SIG-M5 treated with dmso at 0.1 percent for 504 hours (cell line): ENCODE results near the gene ATL1.
"Not testable (repeated sequence)": the region's sequence is repeated elsewhere in the genome, so short reads cannot be mapped to it uniquely, and the experiment has no call there.

Experiments used
- DNase-seq: peaks from one replicate; lab custom pipeline; 2025; ENCODE audit not compliant: unreplicated experiment; lab: John Stamatoyannopoulos, UW

The ATL1 gene

DNA sequence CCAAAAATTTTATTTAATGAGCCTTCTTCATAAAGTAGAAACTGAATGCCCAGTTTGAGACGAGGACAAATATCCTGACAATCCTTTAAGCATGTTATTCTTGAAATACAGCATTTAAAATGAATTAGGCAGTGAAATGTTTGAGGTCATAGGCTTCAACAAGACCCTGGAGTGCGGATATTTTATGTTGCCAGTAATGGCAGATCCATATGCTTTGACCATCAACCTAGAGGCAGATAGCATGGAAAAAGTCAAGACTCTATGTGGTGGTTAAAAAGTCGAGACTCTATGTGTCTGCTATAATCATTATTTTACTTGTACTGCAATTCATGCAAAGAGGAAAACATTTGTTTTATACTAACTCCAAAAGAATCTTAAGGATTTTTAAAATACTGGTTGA lies 25.5 kb upstream of the ATL1 start:
- no peak for DNase-seq

DNA sequence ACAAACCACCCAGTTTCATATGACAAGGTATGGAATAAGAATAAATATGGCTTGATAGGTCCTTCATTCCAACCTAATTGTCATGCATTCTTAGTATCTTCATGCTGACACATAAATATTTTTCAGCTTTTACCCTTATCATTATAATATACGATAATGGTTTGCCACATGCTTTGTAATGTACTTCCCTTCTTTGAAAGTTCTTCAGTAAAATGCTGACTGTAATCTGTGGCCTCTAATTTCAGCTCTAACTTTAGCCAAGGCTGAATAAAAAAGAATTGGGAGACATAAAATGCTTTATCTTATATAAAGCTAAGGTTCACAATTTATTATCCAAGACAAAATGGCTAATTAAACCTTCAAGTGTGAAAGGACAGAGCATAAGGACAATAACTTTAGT lies 24.9 kb upstream of the ATL1 start:
- no peak for DNase-seq

DNA sequence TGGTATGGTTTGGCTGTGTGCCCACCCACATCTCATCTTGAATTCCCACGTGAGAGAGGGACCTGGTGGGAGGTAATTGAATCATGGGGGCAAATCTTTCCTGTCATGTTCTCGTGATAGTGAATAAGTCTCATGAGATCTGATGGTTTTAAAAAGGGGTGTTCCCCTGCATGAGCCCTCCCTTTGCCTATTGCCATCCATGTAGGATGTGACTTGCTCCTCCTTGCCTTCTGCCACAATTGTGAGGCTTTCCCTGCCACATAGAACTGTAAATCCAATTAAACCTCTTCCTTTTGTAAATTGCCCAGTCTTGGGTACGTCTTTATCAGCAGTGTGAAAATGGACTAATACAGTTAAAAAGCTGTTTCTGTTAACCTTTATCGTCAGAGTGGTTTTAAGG lies 21.9 kb upstream of the ATL1 start:
- DNase-seq: not testable (repeated sequence)

DNA sequence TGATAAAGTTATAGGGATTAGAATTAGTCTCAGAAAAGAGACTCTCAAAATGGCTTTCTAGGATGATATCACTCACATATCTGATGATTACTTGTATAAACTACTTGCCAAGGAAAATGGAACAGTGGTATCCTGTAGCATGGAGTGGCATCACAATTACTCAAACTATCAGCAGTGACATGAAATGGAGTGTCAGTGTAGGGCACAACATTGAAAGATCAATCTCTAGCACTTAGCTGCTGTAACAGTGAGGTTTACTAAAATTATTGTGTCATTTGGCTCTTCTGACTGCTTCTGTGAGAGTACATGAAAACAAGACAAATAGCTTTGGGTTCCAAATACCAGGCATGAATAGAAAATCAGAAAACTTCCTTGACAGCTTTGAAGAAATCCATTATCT lies 20.9 kb upstream of the ATL1 start:
- DNase-seq: no peak

DNA sequence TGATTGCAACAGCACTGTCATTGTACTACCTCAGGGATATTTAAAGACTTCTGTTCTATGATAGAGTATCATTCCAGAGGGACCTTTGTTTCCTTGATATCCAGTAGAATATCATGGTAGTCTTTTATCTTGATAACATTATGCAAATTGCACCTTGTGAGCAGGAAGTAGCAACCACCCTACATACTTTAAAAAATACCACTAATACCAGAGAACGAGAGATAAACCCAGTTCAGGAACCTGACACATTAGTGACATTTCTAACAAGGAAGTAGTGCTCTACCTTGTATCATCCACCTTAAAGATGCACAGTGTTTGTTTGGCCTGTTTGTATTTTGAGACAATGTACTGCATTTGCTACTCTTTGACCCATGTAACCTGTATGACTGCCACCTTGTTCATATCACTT lies 18.8 kb upstream of the ATL1 start:
- DNase-seq: no peak

DNA sequence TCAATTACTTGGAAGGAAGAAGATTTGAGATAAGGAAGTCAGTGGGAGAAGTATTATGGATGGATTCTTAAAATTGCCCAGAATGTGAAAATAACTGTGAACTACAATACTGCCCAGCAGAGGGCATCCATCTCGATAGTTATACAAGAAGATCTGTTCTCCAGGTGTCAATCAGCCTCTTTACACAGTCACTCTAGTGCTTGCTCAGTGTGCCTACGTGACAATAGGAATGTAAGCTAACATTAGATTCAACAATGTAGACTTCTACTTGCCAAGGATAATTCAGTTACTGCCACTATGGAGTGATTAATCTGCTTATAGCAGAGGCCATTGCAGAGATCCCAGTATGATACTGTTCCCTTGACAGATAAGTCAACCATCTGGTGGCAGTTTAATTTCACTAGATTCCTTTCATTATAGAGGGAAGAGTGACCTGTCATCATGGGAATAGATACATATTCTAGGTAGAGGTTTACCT lies 17.0 kb upstream of the ATL1 start:
- DNase-seq: peak; percentile 65

DNA sequence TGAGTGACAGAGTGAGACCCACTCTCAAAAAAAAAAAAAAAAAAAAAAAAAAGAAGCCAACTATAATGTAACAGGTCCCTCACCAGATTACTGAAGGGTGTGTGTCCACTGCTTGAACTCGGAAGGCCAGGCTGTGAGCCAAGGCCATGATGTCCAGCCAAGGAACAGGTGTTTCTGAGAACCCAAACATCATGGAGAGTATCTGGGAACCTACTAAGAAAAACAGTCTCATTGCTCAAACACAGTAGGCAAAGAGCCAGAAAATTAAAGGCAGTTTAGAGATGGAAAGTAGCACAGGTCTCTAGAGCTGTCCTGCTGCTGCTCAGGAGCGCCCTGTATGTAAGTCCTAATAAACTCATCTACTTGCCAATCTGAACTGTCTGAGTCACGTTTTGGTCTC lies 15.0 kb upstream of the ATL1 start:
- DNase-seq: no peak

DNA sequence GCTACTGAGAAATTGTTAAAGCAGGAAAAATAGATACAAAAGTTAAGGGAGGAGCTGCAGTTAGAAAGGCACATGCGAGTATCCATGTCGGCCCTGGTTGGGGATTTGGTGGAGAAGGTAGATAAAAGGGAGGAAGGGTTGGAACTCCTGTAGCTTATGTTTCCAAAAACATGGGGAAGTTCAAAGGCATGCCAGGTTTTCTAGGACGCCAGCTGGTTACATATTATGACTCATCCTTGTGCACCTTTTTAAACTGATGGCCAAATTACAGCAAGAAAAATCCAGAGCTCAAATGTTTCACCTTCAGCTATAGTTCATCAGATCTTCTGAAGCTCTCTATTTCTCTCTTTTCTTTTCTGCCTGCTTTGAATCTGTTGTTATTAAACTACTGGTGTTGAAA lies 14.3 kb upstream of the ATL1 start:
- DNase-seq: no peak

DNA sequence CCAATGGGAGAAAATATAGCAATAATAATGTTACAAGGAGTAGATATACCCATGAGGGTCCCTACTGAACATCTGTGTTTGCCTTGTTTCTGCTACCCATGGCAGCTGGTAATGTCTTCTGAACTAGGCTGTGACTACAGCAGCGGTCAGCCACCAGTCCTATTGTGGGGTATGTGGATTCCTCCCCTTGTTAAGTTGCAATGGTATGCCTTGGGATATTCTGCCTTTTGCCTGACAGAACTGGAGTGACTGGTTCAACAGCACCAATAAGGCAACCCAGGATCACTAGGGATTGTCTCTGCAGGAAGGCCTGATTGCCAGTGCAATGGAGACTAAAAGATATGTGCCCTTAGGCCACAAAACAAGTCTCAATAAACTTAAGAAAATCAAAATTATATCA lies 9.7 kb upstream of the ATL1 start:
- DNase-seq: no peak

DNA sequence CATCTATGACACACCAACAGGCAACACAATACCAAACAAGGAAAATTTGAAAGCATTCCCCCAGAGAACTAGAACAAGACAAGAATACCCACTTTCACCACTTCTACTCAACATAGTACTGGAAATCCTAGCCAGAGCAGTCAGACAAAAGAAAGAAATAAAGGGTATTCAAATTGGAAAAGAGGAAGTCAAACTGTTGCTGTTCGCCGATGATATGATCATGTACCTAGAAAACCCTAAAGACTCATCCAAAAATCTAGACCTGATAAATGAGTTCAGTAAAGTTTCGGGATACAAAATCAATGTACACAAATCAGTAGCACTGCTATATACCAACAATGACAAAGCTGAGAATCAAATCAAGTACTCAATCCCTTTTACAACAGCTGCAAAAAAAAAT lies 8.1 kb upstream of the ATL1 start:
- no peak for DNase-seq

DNA sequence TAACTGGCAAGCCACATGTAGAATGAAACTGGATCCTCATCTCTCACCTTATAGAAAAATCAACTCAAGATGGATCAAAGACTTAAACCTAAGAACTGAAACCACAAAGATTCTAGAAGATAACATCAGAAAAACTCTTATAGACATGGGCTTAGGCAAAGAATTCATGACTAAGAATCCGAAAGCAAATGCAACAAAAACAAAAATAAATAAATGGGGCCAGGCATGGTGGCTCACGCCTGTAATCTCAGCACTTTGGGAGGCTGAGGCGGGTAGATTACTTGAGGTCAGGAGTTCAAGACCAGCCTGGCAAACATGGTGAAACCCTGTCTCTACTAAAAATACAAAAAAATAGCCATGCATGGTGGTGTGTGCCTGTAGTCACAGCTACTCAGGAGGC lies 7.1 kb upstream of the ATL1 start:
- not testable (repeated sequence) for DNase-seq

DNA sequence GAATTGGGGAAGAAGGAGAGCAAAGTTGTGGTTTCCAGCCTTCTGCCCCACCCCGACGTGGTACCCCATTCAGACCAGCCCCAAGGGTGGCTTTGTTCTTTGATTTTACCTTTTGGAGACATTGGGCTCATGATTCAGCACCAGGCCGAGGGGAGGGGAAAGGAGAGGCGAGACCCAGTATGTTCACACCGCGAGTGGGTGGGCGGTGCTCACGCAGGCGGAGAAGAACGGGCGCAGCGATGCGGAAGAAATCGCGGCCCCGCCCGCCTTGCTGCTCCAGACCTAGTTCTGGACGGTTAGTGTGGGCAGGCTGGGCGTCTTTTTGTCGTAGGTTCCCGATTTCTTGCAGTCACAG lies 963 bp downstream of the ATL1 start:
- peak; percentile 34 for DNase-seq

DNA sequence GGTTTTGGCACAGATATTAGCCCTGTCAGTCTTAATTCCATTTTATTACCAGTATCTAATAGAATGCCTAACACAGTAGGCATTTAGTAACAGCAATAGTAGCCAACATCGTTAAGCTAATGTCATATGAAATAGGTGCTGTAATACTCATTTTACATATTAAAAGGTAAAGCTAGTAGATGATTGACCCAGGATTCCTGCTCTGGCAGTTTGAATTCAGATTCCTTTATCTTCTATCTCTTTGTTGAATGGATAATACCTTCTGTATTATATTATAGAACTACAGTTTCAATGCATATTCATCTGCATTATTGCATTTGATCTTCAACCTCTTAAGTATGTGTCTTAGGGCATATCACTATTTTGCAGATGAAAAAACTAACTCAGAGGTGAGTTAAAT lies 2.9 kb downstream of the ATL1 start:
- DNase-seq: no peak

DNA sequence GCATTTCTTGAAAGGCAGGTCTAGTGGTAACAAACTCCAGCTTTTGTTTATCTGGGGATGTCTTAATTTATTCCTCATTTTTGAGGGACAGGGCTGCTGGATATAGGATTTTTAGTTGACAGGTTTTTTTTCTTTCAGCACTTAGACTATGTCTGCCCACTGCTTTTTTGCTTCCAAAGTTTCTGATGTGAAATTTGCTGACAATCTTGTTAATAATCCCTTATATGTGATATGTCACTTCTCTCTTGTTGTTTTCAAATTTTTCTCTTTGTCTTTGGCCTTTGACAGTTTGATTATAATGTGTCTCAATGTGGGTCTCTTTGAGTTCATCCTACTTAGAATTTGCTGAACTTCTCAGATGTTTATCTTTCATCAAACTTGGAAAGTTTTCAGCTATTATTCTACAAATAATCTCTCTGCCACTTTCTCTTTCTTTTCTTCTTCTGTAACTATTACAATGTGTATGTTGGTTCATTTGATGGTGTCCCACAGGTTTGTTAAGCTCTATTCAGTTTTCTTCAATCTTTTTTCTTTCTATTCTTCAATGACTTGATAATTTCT lies 9.8 kb downstream of the ATL1 start:
- no peak for DNase-seq

DNA sequence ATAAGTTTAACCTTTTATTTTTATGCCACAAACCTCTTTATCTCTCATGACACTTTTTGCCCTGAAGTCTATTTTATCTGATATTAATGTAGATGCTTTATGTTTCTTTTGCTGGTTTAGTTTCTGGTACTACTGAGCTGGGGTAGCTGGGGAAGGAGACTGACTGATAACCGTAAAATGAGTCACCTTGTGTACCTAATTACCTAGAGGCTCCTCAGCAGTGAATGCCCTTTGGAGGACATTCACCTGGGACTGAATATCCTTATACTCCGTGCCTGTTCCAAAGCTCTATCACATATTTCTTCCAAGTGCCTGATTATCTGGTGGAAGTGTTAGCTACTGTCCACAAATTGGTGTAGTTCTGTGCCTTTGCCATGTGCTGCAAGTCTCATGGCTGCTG lies 13.9 kb downstream of the ATL1 start:
- no peak for DNase-seq

DNA sequence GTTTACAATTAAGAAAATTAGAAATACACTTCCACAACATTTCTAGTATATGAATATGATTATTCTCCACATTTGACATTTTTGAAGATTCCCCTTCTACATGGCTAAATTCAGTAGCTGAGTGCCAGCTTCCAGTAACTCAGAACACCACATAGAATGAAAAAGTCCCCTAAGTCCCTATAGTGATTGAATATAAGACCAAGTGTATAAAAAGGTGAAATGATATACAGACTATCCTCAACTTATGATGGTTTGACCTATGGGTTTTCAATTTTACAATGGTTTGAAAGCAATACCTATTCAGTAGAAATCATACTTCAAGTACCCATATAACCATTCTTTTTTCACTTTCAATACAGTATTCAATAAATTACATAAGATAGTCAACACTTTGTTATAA lies 15.8 kb downstream of the ATL1 start:
- DNase-seq: no peak

DNA sequence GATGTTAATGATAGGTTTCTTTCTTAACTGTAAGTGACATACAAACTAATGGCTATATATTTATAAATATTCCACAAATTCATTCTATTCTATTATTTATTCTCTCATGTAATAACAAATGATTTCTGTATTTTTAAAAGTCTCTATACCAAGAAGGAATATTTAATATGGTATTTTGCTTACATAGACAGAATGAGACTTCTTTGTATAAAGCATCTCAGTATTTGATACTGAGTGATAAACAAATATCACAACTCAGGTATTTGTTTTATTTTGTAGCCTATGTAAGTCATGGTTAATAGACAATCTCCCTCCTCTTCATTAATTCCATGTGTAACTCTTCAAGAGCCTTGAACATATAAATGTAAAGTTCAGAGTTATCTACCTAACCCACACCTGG lies 18.0 kb downstream of the ATL1 start:
- DNase-seq: no peak

DNA sequence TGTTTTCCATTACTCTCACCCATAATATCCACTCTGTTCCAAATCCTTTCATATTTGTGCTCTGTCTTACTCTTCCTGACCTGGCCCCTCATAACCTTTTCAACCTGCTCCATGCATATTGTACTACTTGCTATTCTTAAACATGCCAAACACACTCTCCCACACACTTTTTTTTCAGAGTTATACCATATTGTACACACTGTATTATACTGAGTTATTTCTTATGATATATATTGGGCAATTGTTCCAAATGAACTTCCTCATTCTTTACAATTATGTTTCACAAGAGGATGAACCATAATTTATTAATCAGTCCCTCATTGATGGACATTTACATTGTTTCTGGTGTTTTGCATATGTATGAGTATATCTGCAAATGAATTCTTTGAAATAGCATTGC lies 18.5 kb downstream of the ATL1 start:
- DNase-seq: no peak

DNA sequence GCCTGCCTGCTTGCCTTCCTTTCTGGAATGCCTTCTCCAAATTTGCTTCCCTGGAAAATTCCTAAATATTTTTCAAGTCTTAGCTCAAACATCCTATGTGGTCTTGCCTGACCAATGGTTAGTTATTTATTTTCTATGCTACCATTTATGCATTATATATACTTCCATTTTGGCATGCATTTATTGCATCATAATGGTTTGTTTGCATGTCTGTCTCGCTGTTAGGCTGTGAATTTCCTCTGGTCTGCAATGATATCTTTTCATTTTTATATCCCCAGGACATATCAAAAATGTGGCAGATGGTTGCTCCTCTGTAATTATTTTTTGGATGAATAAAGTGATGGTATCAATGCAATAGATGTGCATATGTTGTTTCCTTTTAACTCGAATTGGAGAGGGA lies 30.5 kb downstream of the ATL1 start:
- no peak for DNase-seq

DNA sequence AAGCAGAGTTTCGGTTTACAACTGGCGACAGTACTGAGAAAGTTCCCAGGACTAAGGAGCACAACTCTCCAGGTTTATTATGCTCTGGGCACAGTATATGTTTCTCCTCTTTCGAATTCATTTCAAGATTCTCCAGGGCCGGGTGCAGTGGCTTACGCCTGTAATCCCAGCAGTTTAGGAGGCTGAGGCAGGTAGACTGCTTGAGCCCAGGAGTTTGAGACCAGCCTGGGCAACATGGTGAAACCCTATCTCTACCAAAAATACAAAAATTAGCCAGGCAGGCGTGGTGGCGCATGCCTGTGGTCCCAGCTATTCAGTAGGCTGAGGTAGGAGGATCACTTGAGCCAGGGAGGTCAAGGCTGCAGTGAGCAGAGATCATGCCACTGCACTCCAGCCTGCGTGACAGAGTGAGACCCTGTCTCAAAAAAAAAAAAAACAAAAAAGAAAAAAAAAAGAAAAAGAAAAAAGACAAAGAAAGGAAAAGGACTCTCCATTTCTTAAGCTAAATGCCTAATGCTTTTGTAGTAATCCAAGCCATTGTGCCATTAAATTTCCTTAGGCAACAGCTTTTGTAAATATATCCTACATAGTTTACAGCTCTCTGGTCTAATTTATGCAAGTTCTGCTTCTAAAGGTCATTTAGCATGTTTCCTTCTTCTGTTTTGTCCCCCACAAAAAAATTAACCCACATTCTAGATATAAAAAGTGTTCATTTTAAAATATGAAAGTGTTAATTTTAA lies 34.8 kb downstream of the ATL1 start:
- DNase-seq: no peak

DNA sequence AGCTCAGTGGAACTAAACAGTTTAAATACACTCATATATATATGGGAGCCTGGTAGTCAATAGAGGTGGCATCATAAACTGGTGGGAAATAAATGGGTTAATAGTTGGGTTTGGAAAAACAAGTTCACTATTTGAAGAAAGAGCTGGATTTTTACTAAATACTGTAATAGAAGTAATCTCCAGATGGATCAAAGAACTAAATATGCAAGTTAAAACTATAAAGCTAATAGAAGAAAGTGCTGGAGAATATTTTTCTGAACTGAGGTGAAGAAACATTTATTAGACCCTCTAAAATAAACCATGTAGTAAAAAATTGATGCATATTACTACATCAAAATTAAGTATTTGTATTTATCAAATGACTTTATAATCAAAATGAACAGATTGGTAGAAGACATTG lies 38.8 kb downstream of the ATL1 start:
- no peak for DNase-seq

DNA sequence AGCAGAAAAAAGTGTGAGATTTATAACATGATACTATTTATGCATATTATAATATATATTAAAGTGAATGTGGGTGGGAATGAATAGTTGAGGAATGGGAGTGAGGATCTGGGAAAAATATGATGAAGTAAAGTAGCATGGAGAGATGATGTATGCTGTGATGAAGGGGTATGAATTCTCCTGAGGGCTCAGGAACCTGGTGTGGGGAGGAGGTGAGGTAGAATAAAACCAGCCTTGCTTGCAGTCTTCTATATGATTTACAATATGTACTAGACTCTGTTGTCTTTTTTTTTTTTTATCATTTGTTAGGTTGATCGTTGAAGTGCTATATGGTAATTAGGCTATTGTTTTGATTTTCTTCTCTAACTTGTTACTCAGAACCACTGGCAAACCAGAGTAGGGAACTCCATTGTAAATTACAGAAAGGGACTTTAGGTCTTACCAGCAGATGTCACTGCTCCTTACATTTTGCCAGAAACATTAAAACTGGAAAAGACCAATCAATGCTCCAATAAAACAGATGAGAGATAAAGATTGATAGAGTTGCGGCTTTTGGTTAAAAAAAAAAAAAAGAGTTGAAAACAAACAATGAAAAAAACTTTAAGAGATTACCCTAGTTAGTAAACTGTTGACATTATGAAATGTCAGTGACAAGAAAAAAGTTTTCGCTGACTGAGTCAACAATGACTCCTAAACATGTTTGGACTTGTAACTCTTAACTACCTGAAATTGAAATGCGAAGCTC lies 39.9 kb downstream of the ATL1 start:
- peak; percentile 51 for DNase-seq
